ENCODE measurements around the gene TMC8.

GRCh38 chr17:78101542-78101941, 29.0 kb upstream of the TMC8 start:
- no peak for TF ChIP-seq EZH2 (IDR thresholded peaks at IDR 0.05; ENCODE audit: low read length, missing control alignments)
- TF ChIP-seq, protein P1, sequence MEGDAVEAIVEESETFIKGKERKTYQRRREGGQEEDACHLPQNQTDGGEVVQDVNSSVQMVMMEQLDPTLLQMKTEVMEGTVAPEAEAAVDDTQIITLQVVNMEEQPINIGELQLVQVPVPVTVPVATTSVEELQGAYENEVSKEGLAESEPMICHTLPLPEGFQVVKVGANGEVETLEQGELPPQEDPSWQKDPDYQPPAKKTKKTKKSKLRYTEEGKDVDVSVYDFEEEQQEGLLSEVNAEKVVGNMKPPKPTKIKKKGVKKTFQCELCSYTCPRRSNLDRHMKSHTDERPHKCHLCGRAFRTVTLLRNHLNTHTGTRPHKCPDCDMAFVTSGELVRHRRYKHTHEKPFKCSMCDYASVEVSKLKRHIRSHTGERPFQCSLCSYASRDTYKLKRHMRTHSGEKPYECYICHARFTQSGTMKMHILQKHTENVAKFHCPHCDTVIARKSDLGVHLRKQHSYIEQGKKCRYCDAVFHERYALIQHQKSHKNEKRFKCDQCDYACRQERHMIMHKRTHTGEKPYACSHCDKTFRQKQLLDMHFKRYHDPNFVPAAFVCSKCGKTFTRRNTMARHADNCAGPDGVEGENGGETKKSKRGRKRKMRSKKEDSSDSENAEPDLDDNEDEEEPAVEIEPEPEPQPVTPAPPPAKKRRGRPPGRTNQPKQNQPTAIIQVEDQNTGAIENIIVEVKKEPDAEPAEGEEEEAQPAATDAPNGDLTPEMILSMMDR (conservative IDR thresholded peaks at IDR 0.05 in 1 of 2, IDR thresholded peaks at IDR 0.05 in 1 of 2; ENCODE audit: low read depth in 1 of 2, low read length in 2 of 2), result no peak

All from fibroblast of lung (primary cell).